ENCODE data around the gene RNU6-1.

The RNU6-1 gene

DNA sequence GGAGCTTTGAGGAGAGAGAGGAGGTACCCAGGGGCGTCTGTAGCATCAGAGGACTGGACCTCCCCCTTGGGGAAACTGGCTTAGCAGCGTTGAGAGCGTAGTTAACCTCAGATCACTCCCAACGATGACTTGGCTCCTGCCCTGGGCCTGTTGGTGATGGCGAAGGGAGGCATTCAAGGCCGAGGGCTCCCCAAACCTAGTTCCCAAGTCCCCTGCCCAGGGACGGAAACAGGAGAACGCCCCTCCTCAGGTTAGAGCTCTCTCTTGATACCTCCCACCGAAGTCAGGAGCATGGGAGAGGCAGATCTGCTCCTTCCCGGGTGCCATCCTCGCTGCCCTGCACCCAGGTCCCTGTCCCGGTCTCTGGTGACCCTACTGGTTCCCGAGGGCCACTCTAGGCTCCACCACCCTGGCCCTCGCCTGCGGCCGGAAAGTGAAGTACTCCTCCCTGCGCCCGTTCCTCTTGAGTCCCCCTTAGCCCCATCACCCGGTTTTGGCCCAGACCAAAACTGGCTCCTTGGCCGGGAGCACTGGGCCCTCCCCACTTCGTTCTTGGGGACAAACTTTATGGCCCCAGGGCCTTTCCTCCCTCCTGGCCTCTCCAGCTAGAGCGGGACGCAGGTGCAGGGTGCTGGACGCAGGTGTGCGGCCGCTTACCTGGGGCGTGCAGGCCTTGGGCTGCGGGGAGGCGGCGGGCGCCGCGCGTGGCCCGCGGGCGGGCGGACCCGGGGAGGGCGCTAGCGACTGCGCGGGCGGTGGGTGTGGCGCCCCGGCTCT is 17.1 kb downstream of the RNU6-1 start:
- DNase-seq (ENCODE audit: low spot score) (no peak), FAIRE-seq (no peak)

DNA sequence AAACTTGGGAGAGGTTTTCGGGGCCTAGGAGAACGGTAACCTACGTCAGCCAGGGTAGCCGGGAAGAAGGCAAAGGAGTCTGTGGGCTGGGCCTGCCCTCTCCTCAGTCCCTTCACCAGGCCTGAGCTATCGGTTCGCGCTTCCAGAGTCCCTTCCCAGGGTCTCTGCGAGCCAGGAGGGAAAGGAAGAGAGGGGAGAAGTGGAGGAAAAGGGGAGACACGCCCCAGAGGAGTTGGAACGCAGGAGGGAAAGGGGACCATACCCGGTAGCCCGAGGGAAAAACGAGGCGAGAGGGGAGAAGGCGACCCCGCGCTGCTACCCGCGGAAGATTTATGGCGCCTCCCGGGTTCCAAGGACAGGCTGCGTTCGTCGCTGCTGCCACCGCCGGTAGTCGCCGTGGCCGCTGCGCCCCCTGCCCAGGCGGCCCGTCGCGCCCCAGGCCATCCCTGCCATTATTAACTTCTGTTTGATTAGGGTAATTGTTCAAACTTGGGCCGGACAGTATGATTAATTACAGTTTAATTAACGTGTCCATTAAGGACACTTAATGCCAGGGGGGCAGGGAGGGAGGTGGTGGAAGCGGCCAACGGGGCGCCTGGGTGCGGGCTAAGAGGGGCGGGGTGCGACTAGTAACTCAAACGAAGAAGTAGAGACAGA is 17.9 kb downstream of the RNU6-1 start:
- DNase-seq (ENCODE audit: low spot score): no peak
- no peak for FAIRE-seq

- FAIRE-seq (no peak), DNase-seq (ENCODE audit: low spot score) (no peak)
Measured at GRCh38 chr15:67820992-67821783, 18.7 kb downstream of the RNU6-1 start.

- DNase-seq (ENCODE audit: low spot score): no peak
Measured at GRCh38 chr15:67820122-67820991, 19.5 kb downstream of the RNU6-1 start.

GRCh38 chr15:67819636-67820035 is 20.2 kb downstream of the RNU6-1 start:
- no peak for DNase-seq (ENCODE audit: low spot score)
- FAIRE-seq: no peak

More at GRCh38 chr15:67820122-67820991, 19.5 kb downstream of the RNU6-1 start:
- no peak for FAIRE-seq

GRCh38 chr15:67818464-67818863 is 21.4 kb downstream of the RNU6-1 start:
- FAIRE-seq (no peak), DNase-seq (ENCODE audit: low spot score) (no peak)

- FAIRE-seq (no peak), DNase-seq (ENCODE audit: low spot score) (no peak)
Measured at GRCh38 chr15:67816668-67817067, 23.2 kb downstream of the RNU6-1 start.

GRCh38 chr15:67815036-67815592 is 24.7 kb downstream of the RNU6-1 start:
- FAIRE-seq (no peak), DNase-seq (ENCODE audit: low spot score) (no peak)

GRCh38 chr15:67813104-67813634 is 26.7 kb downstream of the RNU6-1 start:
- FAIRE-seq: no peak

DNA sequence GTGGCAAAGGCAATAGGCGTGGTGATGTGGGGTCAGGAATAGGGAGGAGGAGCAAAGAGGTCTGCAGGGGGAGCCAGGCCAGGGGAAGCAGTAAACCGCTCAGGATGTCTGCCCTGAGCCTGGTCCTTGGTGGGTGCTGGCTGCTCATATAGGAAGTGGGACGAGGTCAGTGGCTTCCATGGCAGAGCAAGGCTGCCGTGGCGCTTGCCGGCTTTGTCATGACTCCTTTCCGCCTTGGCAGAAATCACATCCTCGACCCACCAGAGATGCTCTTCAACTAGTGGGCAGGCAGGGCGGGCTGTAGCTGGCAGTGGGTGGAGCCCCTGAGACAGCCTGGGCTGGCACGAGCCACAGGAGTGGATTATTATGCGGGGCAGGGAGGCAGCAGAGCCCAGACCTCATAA is 27.6 kb downstream of the RNU6-1 start:
- FAIRE-seq: no peak

More at GRCh38 chr15:67813104-67813634, 26.7 kb downstream of the RNU6-1 start:
- DNase-seq (ENCODE audit: low spot score): no peak

GRCh38 chr15:67809866-67810265 is 30.0 kb downstream of the RNU6-1 start:
- FAIRE-seq: no peak
- no peak for DNase-seq (ENCODE audit: low spot score)

More for the DNA sequence above, 27.6 kb downstream of the RNU6-1 start:
- no peak for DNase-seq (ENCODE audit: low spot score)

DNA sequence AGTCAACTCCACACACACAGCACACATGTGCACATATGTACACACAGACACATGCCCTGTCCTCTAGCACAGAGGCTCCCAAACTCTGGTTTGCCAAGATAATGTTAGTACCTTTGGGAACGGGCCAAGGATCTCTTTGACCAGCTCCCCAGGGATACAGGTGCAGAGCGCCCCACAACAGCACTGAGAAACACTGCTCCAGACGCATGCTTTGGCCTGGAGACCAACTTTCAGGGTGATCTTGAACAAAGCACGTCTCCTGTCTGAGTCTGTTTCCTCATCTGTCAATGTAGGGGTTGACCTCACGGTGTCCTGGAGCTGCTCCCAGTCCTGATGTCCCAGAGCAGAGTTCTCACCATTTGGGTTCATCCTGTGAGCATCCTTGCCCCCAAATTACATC is 30.4 kb downstream of the RNU6-1 start:
- no peak for FAIRE-seq
- DNase-seq (ENCODE audit: low spot score): no peak

GRCh38 chr15:67808821-67809220 is 31.0 kb downstream of the RNU6-1 start:
- DNase-seq (ENCODE audit: low spot score) (no peak), FAIRE-seq (no peak)

DNA sequence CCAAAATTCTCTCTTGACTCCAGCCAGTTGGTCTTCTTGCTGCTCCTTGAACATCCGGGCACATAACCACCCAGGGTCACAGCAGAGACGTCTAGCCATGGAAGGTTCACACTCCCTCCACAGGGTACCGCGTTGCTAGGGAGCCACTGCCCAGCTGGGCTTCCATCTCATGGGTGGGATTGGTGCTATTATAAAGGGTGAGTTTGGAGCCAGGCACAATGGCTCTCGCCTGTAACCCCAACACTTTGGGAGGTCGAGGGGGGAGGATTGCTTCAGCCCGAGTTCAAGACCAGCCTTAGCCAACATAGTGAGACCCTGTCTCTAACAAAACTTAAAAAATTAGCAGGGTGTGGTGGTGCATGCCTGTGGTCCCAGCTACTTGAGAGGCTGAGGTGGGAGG is 32.0 kb downstream of the RNU6-1 start:
- no peak for DNase-seq (ENCODE audit: low spot score)

GRCh38 chr15:67807141-67807540 is 32.7 kb downstream of the RNU6-1 start:
- DNase-seq (ENCODE audit: low spot score): no peak
- no peak for FAIRE-seq

More for the DNA sequence above, 32.0 kb downstream of the RNU6-1 start:
- no peak for FAIRE-seq

DNA sequence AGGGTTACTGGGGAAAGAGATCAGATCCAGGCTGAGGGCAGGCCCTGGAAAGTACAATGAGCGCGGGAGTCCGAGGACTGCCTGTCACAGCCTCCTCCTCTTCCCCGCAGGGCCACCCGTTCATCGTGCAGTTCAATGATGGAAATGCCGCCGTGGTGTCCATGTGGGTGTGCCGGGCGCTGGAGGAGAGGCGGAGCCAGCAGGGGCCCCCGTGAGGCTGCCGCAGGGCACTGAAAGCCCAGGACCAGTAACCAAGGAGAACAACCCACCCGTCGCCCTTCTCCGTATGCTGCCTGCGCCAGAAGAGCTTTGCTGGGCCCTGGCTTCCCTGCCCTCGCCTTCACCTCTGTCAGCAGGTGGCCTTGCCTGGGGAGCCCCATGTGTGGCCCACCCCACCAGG is 33.3 kb downstream of the RNU6-1 start:
- FAIRE-seq (no peak), DNase-seq (ENCODE audit: low spot score) (no peak)

DNA sequence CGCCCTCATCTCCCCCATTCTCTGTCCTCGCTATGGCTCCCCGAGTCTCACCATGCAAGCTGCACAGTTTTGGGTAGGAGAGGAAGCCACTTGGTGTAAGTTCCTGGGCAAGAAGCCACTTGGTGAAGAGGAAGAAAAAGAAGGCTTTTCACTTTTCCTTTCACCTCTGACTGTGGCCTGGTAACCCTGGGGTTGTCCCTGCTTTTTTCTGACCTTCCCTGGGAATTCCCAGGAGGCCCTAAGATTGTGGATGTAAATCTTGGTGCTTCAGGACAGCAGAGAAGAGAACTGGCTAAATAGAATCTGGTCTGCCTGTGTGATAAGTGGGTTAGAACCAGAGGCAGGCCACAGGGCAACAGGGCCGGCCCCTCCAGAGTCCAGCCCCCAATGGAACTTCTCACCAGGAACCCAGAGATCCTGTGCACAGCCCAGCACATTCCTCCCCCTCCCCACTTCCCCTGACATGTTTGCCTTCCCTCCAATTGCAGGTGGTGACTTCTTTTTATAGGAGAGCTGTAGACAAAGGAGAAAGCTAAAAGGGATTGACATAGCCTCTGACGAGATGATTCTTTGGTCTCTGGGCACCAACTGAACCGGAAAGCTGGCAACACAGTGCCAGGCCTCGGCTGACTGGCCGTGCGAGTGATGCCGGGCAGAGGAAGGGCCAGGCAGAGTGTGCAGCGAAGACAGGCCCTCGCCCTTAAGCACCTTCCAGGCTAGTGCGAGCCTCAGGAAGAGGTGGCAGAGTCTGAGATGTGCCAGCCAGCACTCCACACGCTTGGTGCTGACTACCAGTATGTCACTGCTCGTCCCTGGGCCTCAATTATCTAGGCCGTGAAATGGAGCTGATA is 34.0 kb downstream of the RNU6-1 start:
- no peak for DNase-seq (ENCODE audit: low spot score)

DNA sequence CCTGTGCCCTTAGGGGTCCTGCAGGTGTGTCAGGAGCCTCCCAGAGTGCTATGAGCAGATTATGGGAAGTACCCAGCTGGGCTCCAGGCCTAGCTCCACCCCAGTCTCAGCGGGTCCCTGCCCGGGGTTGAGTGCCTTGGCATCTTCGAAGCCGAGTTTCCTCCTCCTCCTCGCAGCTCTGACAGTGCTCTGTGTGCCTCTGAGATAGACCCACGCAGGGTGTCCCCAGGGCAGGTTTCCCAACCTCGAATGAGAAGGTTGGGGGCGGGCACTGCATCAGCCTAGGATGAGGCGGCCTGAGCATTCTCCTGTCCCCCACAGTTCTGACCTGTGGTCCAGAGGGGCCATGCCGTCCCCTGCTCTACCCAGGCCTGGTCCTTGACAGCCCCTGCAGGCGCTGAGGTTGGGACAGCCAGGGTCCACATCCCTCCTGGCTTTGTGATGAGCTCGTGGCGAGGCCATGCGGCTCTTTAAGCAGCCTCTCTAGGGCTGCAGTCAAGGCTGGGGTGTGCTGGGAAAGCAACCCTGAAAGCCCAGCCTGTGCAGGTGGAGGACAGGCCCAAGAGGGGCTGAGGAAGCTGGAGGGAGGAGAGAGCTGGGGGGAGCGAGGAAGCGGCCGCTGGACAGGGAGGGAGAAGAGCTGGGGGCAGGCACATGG is 34.7 kb downstream of the RNU6-1 start:
- no peak for DNase-seq (ENCODE audit: low spot score)
- FAIRE-seq: no peak

More for the DNA sequence above, 34.0 kb downstream of the RNU6-1 start:
- no peak for FAIRE-seq

Measured in RCC 7860 (cell line).